ENCODE results near the gene MAP3K13. TPM values are rescaled to one million over a fixed set of nuclear protein-coding genes. Genes with fewer than 3 reads are reported as not detected.

MAP3K13 gene
- total RNA-seq, 1 experiment from 2014 or later: 21.0 TPM

DNA sequence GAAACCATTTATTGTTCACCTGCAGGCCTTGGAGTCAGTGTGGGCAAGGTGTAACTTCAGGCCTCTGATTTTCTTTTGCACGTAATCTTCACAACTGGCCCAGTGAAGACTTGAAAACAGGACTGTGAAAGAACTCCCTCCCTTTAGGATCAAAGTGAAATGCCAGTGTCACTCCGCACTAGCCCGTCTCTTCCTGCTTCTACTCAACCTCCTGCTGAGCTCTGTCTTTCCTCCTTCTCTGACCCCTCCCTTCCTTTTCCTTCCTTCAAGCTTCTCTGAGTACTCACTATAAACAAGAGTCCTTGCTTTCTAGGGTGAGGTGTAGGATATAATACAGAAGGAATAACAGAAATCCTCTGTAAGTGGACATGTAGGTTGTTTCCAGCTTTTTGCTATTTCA is 107.4 kb downstream of the MAP3K13 start:
- Histone ChIP-seq H3K36me3 (ENCODE audit: control insufficient read depth in 1 of 2, insufficient read depth in 2 of 2, low read length in 2 of 2) (no peaks in the 10 kb centered on the region), H3K79me2 (ENCODE audit: insufficient read depth, low read length) (no peaks in the 10 kb centered on the region), H3K27ac (ENCODE audit: low read depth, low read length) (no peak overlapping the region), H3K27me3 (ENCODE audit: insufficient read depth, low read length) (no peaks in the 10 kb centered on the region), H3K9me2 (ENCODE audit: insufficient read depth) (no peaks in the 10 kb centered on the region), H3K4me3 (replicated peaks in 1 of 2; ENCODE audit: low read depth in 1 of 2, low read length in 2 of 2) (no peak overlapping the region), H3K9ac (ENCODE audit: low read length) (no peak overlapping the region), H3K4me2 (ENCODE audit: low read length) (peak overlapping the region; percentile 48), H4K20me1 (ENCODE audit: insufficient read depth) (no peaks in the 10 kb centered on the region), H2AFZ (ENCODE audit: low read depth, low read length, poor library complexity, severe bottlenecking) (no peak overlapping the region), H3K9me3 (ENCODE audit: control insufficient read depth in 1 of 2, insufficient read depth in 1 of 2, low read depth in 1 of 2, low read length in 2 of 2) (no peaks in the 10 kb centered on the region), H3K4me1 (ENCODE audit: control insufficient read depth in 1 of 2, insufficient read depth in 2 of 2, low read length in 2 of 2) (peaks cover 42 to 57% of the 10 kb centered on the region in 2 experiments)
- BruUV-seq (replicated peaks): no TSS peak
- DNase-seq (ENCODE audit: low read depth, low spot score) (no peak), ATAC-seq (no peak)
- ChIA-PET CTCF (interaction anchor here (2.0 kb wide), 1 partner anchor 10 kb away, joined by 11 read pairs; no protein-coding TSS in a partner anchor), RAD21 (ENCODE audit: low non-redundant PET in 1 of 2, low total read pairs in 2 of 2, uncharacterized antibody in 2 of 2, unreplicated experiment in 2 of 2) (interaction anchor here in 1 of 2 experiments (0.5 kb wide), 1 partner anchor 9 kb away, joined by 3 read pairs; no protein-coding TSS in a partner anchor), POLR2A (no interaction called here)
- intact Hi-C loops (cut with micrococcal nuclease): loop anchor here (5.0 kb wide), 1 partner anchor 87 kb away; no protein-coding TSS in a partner anchor
- TF ChIP-seq TCF7L2 (IDR thresholded peaks at IDR 0.05; ENCODE audit: borderline replicate concordance, extremely low read depth, insufficient read depth, insufficient read length) (peak; percentile 30), ZFX (IDR thresholded peaks at IDR 0.05) (no peak)

DNA sequence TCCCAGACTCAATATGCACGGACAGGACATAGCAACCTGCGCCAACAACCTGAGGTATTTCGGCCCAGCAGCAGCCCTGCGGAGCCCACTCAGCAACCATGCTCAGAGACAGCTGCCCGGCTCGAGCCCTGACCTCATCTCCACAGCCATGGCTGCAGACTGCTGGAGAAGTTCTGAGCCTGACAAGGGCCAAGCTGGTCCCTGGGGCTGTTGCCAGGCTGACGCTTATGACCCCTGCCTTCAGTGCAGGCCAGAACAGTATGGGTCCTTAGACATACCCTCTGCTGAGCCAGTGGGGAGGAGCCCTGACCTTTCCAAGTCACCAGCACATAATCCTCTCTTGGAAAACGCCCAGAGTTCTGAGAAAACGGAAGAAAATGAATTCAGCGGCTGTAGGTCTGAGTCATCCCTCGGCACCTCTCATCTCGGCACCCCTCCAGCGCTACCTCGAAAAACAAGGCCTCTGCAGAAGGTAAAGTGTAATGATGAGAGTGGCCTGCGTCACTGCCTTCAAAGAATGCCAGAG is 110.4 kb downstream of the MAP3K13 start:
- RAD21 ChIA-PET (ENCODE audit: low non-redundant PET in 1 of 2, low total read pairs in 2 of 2, uncharacterized antibody in 2 of 2, unreplicated experiment in 2 of 2): interaction anchor here in 1 of 2 experiments (0.6 kb wide), 1 partner anchor 102 kb away, joined by 7 read pairs; no protein-coding TSS in a partner anchor
- Histone ChIP-seq H3K9ac (ENCODE audit: low read length) (0 out of 2 replicates have a peak overlapping the region, but pooled peaks have one; percentile 14), H3K27ac (ENCODE audit: low read depth, low read length) (peak overlapping the region; percentile 56), H3K9me3 (ENCODE audit: control insufficient read depth in 1 of 2, insufficient read depth in 1 of 2, low read depth in 1 of 2, low read length in 2 of 2) (no peaks in the 10 kb centered on the region), H3K27me3 (ENCODE audit: insufficient read depth, low read length) (no peaks in the 10 kb centered on the region), H2AFZ (ENCODE audit: low read depth, low read length, poor library complexity, severe bottlenecking) (no peak overlapping the region), H3K4me3 (replicated peaks in 1 of 2; ENCODE audit: low read depth in 1 of 2, low read length in 2 of 2) (peak overlapping the region in 1 of 2 experiments; percentile 33; a peak in 1 of 4 replicates), H3K4me2 (ENCODE audit: low read length) (peak overlapping the region; percentile 74), H3K4me1 (ENCODE audit: control insufficient read depth in 1 of 2, insufficient read depth in 2 of 2, low read length in 2 of 2) (peaks cover 42 to 57% of the 10 kb centered on the region in 2 experiments), H3K36me3 (ENCODE audit: control insufficient read depth in 1 of 2, insufficient read depth in 2 of 2, low read length in 2 of 2) (no peaks in the 10 kb centered on the region), H3K79me2 (ENCODE audit: insufficient read depth, low read length) (no peaks in the 10 kb centered on the region), H3K9me2 (ENCODE audit: insufficient read depth) (no peaks in the 10 kb centered on the region), H4K20me1 (ENCODE audit: insufficient read depth) (no peaks in the 10 kb centered on the region)
- no TSS peak for BruUV-seq (replicated peaks)
- CTCF ChIA-PET: interaction anchor here (1.2 kb wide), 1 partner anchor 13 kb away, joined by 3 read pairs; no protein-coding TSS in a partner anchor
- ATAC-seq (peak; percentile 91), DNase-seq (ENCODE audit: low read depth, low spot score) (peak; percentile 93)
- TF ChIP-seq, protein P1, sequence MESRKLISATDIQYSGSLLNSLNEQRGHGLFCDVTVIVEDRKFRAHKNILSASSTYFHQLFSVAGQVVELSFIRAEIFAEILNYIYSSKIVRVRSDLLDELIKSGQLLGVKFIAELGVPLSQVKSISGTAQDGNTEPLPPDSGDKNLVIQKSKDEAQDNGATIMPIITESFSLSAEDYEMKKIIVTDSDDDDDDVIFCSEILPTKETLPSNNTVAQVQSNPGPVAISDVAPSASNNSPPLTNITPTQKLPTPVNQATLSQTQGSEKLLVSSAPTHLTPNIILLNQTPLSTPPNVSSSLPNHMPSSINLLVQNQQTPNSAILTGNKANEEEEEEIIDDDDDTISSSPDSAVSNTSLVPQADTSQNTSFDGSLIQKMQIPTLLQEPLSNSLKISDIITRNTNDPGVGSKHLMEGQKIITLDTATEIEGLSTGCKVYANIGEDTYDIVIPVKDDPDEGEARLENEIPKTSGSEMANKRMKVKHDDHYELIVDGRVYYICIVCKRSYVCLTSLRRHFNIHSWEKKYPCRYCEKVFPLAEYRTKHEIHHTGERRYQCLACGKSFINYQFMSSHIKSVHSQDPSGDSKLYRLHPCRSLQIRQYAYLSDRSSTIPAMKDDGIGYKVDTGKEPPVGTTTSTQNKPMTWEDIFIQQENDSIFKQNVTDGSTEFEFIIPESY (IDR thresholded peaks at IDR 0.05; ENCODE audit: extremely low read depth, insufficient replicate concordance, low read length): no peak
- peak; percentile 88 for TF ChIP-seq CBX3 (IDR thresholded peaks at IDR 0.05; ENCODE audit: low read depth)
- TF ChIP-seq, protein P2, sequence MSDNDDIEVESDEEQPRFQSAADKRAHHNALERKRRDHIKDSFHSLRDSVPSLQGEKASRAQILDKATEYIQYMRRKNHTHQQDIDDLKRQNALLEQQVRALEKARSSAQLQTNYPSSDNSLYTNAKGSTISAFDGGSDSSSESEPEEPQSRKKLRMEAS (IDR thresholded peaks at IDR 0.05): peak; percentile 58; the same call in 1 of the 2 replicates
- TF ChIP-seq CEBPB (IDR thresholded peaks at IDR 0.05; ENCODE audit: low read depth): peak; percentile 74; the same call in 1 of the 2 replicates
- peak; percentile 74 for TF ChIP-seq SRF (IDR thresholded peaks at IDR 0.05; ENCODE audit: low read depth)
- no peak for TF ChIP-seq ZNF274 (IDR thresholded peaks at IDR 0.05; ENCODE audit: low read depth, low read length)
- peak; percentile 95 for TF ChIP-seq SP1 (IDR thresholded peaks at IDR 0.05; ENCODE audit: low read depth)
- peak; percentile 96 for TF ChIP-seq TCF7L2 (IDR thresholded peaks at IDR 0.05; ENCODE audit: borderline replicate concordance, extremely low read depth, insufficient read depth, insufficient read length)
- TF ChIP-seq RAD21 (IDR thresholded peaks at IDR 0.05; ENCODE audit: low read depth): peak; percentile 28; the same call in 1 of the 2 replicates
- TF ChIP-seq YY1 (IDR thresholded peaks at IDR 0.05; ENCODE audit: extremely low read depth, insufficient replicate concordance, low read depth, low read length): peak; percentile 67
- TF ChIP-seq, protein P3, sequence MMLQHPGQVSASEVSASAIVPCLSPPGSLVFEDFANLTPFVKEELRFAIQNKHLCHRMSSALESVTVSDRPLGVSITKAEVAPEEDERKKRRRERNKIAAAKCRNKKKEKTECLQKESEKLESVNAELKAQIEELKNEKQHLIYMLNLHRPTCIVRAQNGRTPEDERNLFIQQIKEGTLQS (IDR thresholded peaks at IDR 0.05): peak; percentile 63; the same call in 1 of the 2 replicates
- peak; percentile 96 for TF ChIP-seq JUND (IDR thresholded peaks at IDR 0.05)
- TF ChIP-seq FOSL1 (IDR thresholded peaks at IDR 0.05; ENCODE audit: low read depth): peak; percentile 96
- no peak for TF ChIP-seq ELF1 (IDR thresholded peaks at IDR 0.05; ENCODE audit: borderline replicate concordance, low read depth)
- TF ChIP-seq EZH2phosphoT487 (IDR thresholded peaks at IDR 0.05; ENCODE audit: borderline replicate concordance): no peak
- peak; percentile 83 for TF ChIP-seq SIN3A (IDR thresholded peaks at IDR 0.05; ENCODE audit: low read depth)
- TF ChIP-seq ZFX (IDR thresholded peaks at IDR 0.05): 0 out of 2 replicates have a peak, but pooled peaks have one; percentile 18
- peak; percentile 66 for TF ChIP-seq POLR2AphosphoS5 (IDR thresholded peaks at IDR 0.05; ENCODE audit: low read depth, low read length)
- intact Hi-C loops (cut with micrococcal nuclease): loop anchor here (5.0 kb wide), 1 partner anchor 84 kb away; no protein-coding TSS in a partner anchor
- POLR2A ChIA-PET: no interaction called here

All from HCT116 (cell line).